ACC112 (cell line): ENCODE results near the gene SIK2.
A peak's percentile ranks its signal among the peaks of the same experiment; 100 is the strongest.
"Not testable (repeated sequence)": the region's sequence is repeated elsewhere in the genome, so short reads cannot be mapped to it uniquely, and the experiment has no call there.

Source experiments
- H2AFZ ChIP-seq: fragments of 200-600 bp; sonication (generic); one replicate; pipeline ENCODE4 v1.6.0; 2017; ENCODE audit warnings: antibody characterized with exemption, low read length; ENCODE audit not compliant: unreplicated experiment
- H3K27ac ChIP-seq: fragments of 200-600 bp; sonication (generic); 2 replicates; pipeline ENCODE4 v1.5.1; 2014; ENCODE audit warnings: low read depth, mild to moderate bottlenecking, antibody characterized with exemption, low read length, moderate library complexity
- H3K27me3 ChIP-seq: fragments of 200-600 bp; sonication (generic); 2 replicates; pipeline ENCODE4 v1.6.1; 2014; ENCODE audit warnings: mild to moderate bottlenecking, antibody characterized with exemption, low read length, moderate library complexity, mixed read lengths; ENCODE audit not compliant: insufficient read depth
- H3K36me3 ChIP-seq: fragments of 200-600 bp; sonication (generic); 2 replicates; pipeline ENCODE4 v1.6.1; 2016; ENCODE audit warnings: mild to moderate bottlenecking, antibody characterized with exemption, low read length, moderate library complexity, mixed read lengths; ENCODE audit not compliant: insufficient read depth
- H3K4me1 ChIP-seq: fragments of 200-600 bp; sonication (generic); one replicate; pipeline ENCODE4 v1.6.1; 2016; ENCODE audit warnings: low read length, mixed read lengths; ENCODE audit not compliant: insufficient read depth, unreplicated experiment, control insufficient read depth
- H3K4me3 ChIP-seq: fragments of 200-600 bp; sonication (generic); 2 replicates; pipeline ENCODE4 v1.5.1; 2014; ENCODE audit warnings: mild to moderate bottlenecking, low read depth, low read length
- H3K79me2 ChIP-seq: fragments of 200-600 bp; sonication (generic); one replicate; pipeline ENCODE4 v1.6.0; 2016; ENCODE audit warnings: low read length; ENCODE audit not compliant: control insufficient read depth, unreplicated experiment, insufficient read depth

The SIK2 gene

DNA sequence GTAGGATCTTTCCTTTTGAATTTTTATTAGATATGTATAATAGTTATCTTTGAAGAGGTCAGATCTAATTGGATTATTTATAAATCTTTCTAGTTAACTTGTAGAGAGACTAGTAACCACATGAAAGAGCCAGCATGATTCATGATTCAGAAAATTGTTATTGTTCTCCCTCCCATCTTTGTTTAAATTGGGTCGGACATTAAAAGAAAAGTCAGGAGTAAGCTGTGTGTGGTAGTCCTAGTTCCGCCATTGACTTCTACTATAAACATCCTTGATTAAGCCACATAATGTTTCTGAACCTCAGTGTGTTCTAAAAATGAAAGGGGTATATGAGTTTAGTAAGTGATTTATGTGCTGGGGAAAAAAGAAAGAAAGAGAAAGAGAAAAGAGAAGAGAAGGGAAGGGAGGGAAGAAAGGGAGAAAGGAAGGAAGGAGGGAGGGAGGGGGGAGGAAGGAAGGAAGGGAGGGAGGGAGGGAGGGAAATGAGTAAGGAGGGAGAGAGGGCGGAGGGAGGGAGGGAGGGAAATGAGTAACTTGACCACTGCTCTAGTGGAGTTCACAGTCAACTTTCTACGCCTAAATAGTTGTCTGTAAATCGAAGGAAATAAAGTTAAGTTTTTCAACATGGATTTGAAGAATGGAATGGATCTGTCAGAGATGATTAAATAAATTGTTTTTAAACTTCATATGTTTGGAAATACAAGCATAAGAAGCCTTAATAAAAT lies 32.9 kb downstream of the SIK2 start:
- peak overlapping the region; percentile 5; the same call in 1 of the 2 replicates for H3K4me3 ChIP-seq

DNA sequence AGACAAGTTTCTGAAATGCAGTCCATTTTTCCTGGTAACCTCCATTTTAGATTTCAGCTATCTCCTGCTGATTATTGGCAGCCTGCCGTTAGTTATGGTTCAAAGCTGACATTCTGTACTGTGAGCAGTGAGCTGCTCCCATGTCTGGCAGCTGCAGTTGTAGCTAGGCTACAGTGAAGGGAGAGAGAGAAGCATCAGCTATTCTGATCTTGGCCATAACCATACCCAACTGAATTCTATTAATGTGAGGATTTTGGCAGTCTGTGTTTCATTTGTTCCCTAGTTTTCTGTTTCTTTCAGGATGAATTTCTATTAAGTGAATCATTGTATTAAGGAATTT lies 33.4 kb downstream of the SIK2 start:
- Histone ChIP-seq H3K4me3 (peak overlapping the region; percentile 5; the same call in 1 of the 2 replicates), H2AFZ (peak overlapping the region; percentile 19), H3K79me2 (peaks cover 21% of the 10 kb centered on the region), H3K4me1 (peaks cover 53% of the 10 kb centered on the region), H3K36me3 (peaks cover 12% of the 10 kb centered on the region), H3K27ac (peak overlapping the region; percentile 63), H3K27me3 (no peaks in the 10 kb centered on the region)

More for the DNA sequence above, 32.9 kb downstream of the SIK2 start:
- peak overlapping the region; percentile 71 for H3K27ac ChIP-seq
- H3K79me2 ChIP-seq, result peaks cover 21% of the 10 kb centered on the region
- H3K4me1 ChIP-seq, result peaks cover 58% of the 10 kb centered on the region
- H3K27me3 ChIP-seq, result no peaks in the 10 kb centered on the region
- H3K36me3 ChIP-seq, result peaks cover 13% of the 10 kb centered on the region
- peak overlapping the region; percentile 19 for H2AFZ ChIP-seq

GRCh38 chr11:111637885-111638284 lies 35.6 kb downstream of the SIK2 start:
- peaks cover 37% of the 10 kb centered on the region for H3K4me1 ChIP-seq
- peaks cover 14% of the 10 kb centered on the region; the same call in 1 of the 2 replicates for H3K36me3 ChIP-seq
- H2AFZ ChIP-seq, result no peak overlapping the region
- H3K27ac ChIP-seq, result no peak overlapping the region
- H3K27me3 ChIP-seq, result no peaks in the 10 kb centered on the region
- peaks cover 25% of the 10 kb centered on the region for H3K79me2 ChIP-seq
- no peak overlapping the region for H3K4me3 ChIP-seq

- Histone ChIP-seq H3K36me3 (peaks cover 14% of the 10 kb centered on the region; the same call in 1 of the 2 replicates), H3K27me3 (no peaks in the 10 kb centered on the region), H2AFZ (no peak overlapping the region), H3K27ac (no peak overlapping the region), H3K4me3 (no peak overlapping the region), H3K79me2 (peaks cover 25% of the 10 kb centered on the region), H3K4me1 (peaks cover 22% of the 10 kb centered on the region)
Observed at GRCh38 chr11:111639226-111639925, 37.1 kb downstream of the SIK2 start.

DNA sequence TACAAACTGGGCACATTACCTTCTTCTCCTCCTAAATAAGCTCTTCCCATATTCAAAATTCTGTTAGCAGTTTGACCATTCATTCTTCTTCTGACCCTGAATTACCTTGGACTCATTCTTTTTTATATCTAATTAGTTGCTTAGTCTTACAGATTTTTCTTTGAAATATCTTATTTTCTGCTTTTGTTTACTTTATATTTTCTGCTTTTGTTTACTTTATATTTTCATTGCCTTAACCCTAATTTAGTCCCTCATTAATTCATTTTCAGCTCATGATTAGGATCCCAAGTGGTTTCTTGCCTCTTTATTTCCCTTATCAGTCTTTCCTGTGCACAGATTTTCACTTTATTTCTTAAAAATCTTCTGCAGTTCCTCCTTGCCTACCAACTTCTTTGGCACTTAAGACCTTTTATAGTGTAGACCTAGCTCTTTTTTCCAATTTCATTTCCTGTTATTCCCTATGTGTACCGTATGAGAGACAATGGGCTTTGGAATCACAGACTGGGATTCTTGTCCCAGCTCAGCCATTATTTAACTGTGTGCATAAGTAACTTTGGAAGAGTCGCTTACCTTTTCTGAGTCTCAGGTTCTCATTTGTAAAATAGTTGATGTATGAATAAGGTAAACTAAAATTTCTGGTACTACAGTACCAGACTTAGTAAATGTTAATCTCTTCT lies 39.2 kb downstream of the SIK2 start:
- H3K27me3 ChIP-seq, result no peaks in the 10 kb centered on the region
- no peak overlapping the region for H3K4me3 ChIP-seq

GRCh38 chr11:111642542-111642941 lies 40.3 kb downstream of the SIK2 start:
- peaks cover 19% of the 10 kb centered on the region; the same call in 1 of the 2 replicates for H3K36me3 ChIP-seq
- H2AFZ ChIP-seq, result no peak overlapping the region
- no peak overlapping the region for H3K27ac ChIP-seq
- no peaks in the 10 kb centered on the region for H3K4me1 ChIP-seq
- no peak overlapping the region for H3K4me3 ChIP-seq
- no peaks in the 10 kb centered on the region for H3K27me3 ChIP-seq
- peaks cover 24% of the 10 kb centered on the region for H3K79me2 ChIP-seq

More for the DNA sequence above, 39.2 kb downstream of the SIK2 start:
- H2AFZ ChIP-seq, result no peak overlapping the region
- H3K4me1 ChIP-seq, result peaks cover 3% of the 10 kb centered on the region
- H3K27ac ChIP-seq, result no peak overlapping the region
- peaks cover 27% of the 10 kb centered on the region for H3K79me2 ChIP-seq
- H3K36me3 ChIP-seq, result peaks cover 19% of the 10 kb centered on the region; the same call in 1 of the 2 replicates

- peaks cover 11% of the 10 kb centered on the region for H3K79me2 ChIP-seq
Observed at GRCh38 chr11:111644922-111645321, 42.7 kb downstream of the SIK2 start.

DNA sequence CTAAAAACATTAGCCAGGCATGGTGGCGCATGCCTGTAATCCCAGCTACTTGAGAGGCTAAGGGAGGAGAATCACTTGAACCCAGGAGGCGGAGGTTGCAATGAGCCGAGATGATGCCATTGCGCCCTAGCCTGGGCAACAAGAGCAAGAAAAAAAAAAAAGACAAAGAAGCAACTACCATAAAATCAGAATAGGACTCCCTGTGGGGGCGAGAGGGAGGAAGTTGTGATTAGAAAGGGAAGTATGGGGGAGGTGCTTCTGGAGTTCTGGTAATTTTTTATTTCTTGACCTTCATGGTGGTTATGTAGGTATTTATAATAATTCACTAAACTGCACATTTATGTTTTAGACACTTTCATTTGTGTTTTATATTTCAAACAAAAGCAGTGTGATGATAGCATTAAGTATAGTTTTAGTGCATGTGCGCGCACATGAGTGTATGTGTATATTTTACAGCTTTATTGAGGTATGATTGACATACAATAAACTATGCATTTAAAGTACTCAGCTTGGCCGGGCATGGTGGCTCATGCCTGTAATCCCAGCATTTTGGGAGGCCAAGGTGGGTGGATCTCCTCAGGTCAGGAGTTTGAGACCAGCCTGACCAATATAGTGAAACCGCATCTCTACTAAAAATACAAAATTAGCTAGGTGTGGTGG lies 43.5 kb downstream of the SIK2 start:
- Histone ChIP-seq H3K36me3 (peaks cover 16% of the 10 kb centered on the region; the same call in 1 of the 2 replicates), H3K27ac (no peak overlapping the region), H3K79me2 (peaks cover 10% of the 10 kb centered on the region), H3K4me1 (no peaks in the 10 kb centered on the region), H3K27me3 (no peaks in the 10 kb centered on the region), H2AFZ (no peak overlapping the region), H3K4me3 (no peak overlapping the region)

More at GRCh38 chr11:111644922-111645321, 42.7 kb downstream of the SIK2 start:
- no peaks in the 10 kb centered on the region for H3K4me1 ChIP-seq
- peaks cover 16% of the 10 kb centered on the region; the same call in 1 of the 2 replicates for H3K36me3 ChIP-seq
- no peak overlapping the region for H3K4me3 ChIP-seq
- no peak overlapping the region for H2AFZ ChIP-seq
- H3K27me3 ChIP-seq, result no peaks in the 10 kb centered on the region
- no peak overlapping the region for H3K27ac ChIP-seq

DNA sequence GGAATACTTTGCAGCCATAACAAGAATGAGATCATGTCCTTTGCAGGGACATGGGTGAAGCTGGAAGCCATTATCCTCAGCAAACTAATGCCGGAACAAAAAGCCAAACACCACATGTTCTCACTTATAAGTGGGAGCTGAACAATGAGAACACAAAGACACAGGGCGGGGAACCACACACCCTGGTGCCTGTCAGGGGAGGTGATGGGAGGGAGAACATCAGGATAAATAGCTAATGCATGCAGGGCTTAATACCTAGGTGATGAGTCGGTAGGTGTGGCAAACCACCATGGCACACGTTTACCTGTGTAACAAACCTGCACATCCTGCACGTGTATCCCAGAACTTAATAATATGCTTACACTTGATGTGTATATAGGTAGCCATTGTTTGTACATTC lies 49.1 kb downstream of the SIK2 start:
- not testable (repeated sequence) for H3K4me1 ChIP-seq, H3K4me3 ChIP-seq, H2AFZ ChIP-seq, H3K27me3 ChIP-seq, H3K27ac ChIP-seq, H3K79me2 ChIP-seq, H3K36me3 ChIP-seq

- no peaks in the 10 kb centered on the region for H3K79me2 ChIP-seq
- H3K27me3 ChIP-seq, result no peaks in the 10 kb centered on the region
- 0 out of 2 replicates have a peak, but pooled peaks cover 4% of the 10 kb centered on the region for H3K36me3 ChIP-seq
- no peaks in the 10 kb centered on the region for H3K4me1 ChIP-seq
- no peak overlapping the region for H3K4me3 ChIP-seq
- no peak overlapping the region for H2AFZ ChIP-seq
- no peak overlapping the region for H3K27ac ChIP-seq
Observed at GRCh38 chr11:111652184-111652583, 49.9 kb downstream of the SIK2 start.
